ENCODE results near the gene WWOX.

GRCh38 chr16:79184464-79185030 lies 1085.1 kb downstream of the WWOX start:
- TF ChIP-seq CTCF (IDR thresholded peaks at IDR 0.05), result no peak
- no peak for TF ChIP-seq POLR2A (IDR thresholded peaks at IDR 0.05)
